Prostate gland (tissue), 2 donors: ENCODE results near the gene CHIC2. TPM values are rescaled to one million over a fixed set of nuclear protein-coding genes. Genes with fewer than 3 reads are reported as not detected.

Experiments used
- DNase-seq: peaks from one replicate; pipeline ENCODE4 v3.0.0-alpha.2; 2019; ENCODE audit warnings: low spot score
- H3K27ac ChIP-seq, 2 donors: fragments of 200-600 bp; sonication (generic); 2 replicates each; pipeline ENCODE4 v1.5.1; 2017 to 2019
- H3K27me3 ChIP-seq: fragments of 200-600 bp; sonication (generic); replicated peaks from 2 replicates; pipeline ENCODE4 v1.5.1; 2019; ENCODE audit not compliant: insufficient read depth
- H3K36me3 ChIP-seq, 2 donors: fragments of 200-600 bp; sonication (generic); 1 replicate in 1 of 2; 2 replicates in 1 of 2; pipeline versions ENCODE4 v1.5.1 to v1.8.1; 2017 to 2019
- H3K4me1 ChIP-seq: fragments of 200-600 bp; sonication (generic); replicated peaks from 2 replicates; pipeline ENCODE4 v1.5.1; 2019
- H3K4me3 ChIP-seq, 2 donors: fragments of 200-600 bp; sonication (generic); 2 replicates each; pipeline ENCODE4 v1.5.1; 2017 to 2019
- H3K9me3 ChIP-seq: fragments of 200-600 bp; sonication (generic); 2 replicates; pipeline ENCODE4 v1.5.1; 2017
- CTCF ChIP-seq, 4 experiments: fragments of 200-600 bp in 2 of 4; fragments of 450-650 bp in 2 of 4; sonication (generic) in 2 of 4; IDR thresholded peaks; 1 replicate in 3 of 4; 2 replicates in 1 of 4; pipeline ENCODE4 v1.5.1; 2016 to 2019; ENCODE audit warnings: antibody characterized with exemption in 4 of 4, mild to moderate bottlenecking in 2 of 4, moderate library complexity in 2 of 4
- POLR2A ChIP-seq: fragments of 450-650 bp; IDR thresholded peaks from one replicate; pipeline ENCODE4 v1.6.1; 2016; ENCODE audit warnings: antibody characterized with exemption, mild to moderate bottlenecking
- POLR2AphosphoS5 ChIP-seq: sonication (generic); formaldehyde crosslinking; IDR thresholded peaks from one replicate; pipeline ENCODE4 v1.6.1; 2017; ENCODE audit warnings: antibody characterized with exemption
- WGBS: methylation state at CpG from one replicate; pipeline ENCODE4 v1.1.5; 2018; 5-methylcytosine and 5-hydroxymethylcytosine counted together
- intact Hi-C: fragments of 100-400 bp; cut with DNase I; formaldehyde crosslinking; loops from one replicate; pipeline ENCODE4 v1.14.2; 2022
- total RNA-seq, 2 donors: library from RNA; depleted of rRNA; stranded (reverse); fragments of >200 nt; gene quantifications; one replicate each; pipeline ENCODE4 v1.1.0, GENCODE V29; 2016

The CHIC2 gene
- total RNA-seq, 2 donors from 2014 or later: 38.7 to 84.8 TPM

GRCh38 chr4:54089875-54090274 lies 25.5 kb upstream of the CHIC2 start:
- 96% methylated on average over 1 of the region's 1 CpG for WGBS
- no peaks in the 10 kb centered on the region for H3K4me1 ChIP-seq
- peaks cover 12% of the 10 kb centered on the region for H3K27me3 ChIP-seq
- TF ChIP-seq CTCF (IDR thresholded peaks at IDR 0.05): no peak
- TF ChIP-seq POLR2AphosphoS5: no peak
- TF ChIP-seq POLR2A: no peak
- no peak overlapping the region for H3K27ac ChIP-seq
- no peaks in the 10 kb centered on the region for H3K9me3 ChIP-seq
- no peak overlapping the region for H3K4me3 ChIP-seq
- intact Hi-C loops: no loop called here
- H3K36me3 ChIP-seq: no peaks in the 10 kb centered on the region
- no peak for DNase-seq

GRCh38 chr4:54085284-54085683 lies 20.9 kb upstream of the CHIC2 start:
- intact Hi-C loops: no loop called here
- Histone ChIP-seq H3K4me3 (no peak overlapping the region), H3K4me1 (no peaks in the 10 kb centered on the region), H3K27me3 (no peaks in the 10 kb centered on the region), H3K36me3 (no peaks in the 10 kb centered on the region), H3K27ac (no peak overlapping the region), H3K9me3 (no peaks in the 10 kb centered on the region)
- 87% methylated on average over 3 of the region's 3 CpGs for WGBS
- TF ChIP-seq POLR2A (no peak), POLR2AphosphoS5 (no peak), CTCF (IDR thresholded peaks at IDR 0.05) (no peak)
- DNase-seq: no peak

GRCh38 chr4:54082168-54082567 lies 17.8 kb upstream of the CHIC2 start:
- Histone ChIP-seq H3K9me3 (no peaks in the 10 kb centered on the region), H3K27me3 (no peaks in the 10 kb centered on the region), H3K27ac (no peak overlapping the region), H3K4me3 (no peak overlapping the region), H3K36me3 (no peaks in the 10 kb centered on the region), H3K4me1 (no peaks in the 10 kb centered on the region)
- no peak for TF ChIP-seq POLR2AphosphoS5
- no peak for TF ChIP-seq POLR2A
- TF ChIP-seq CTCF (IDR thresholded peaks at IDR 0.05): no peak
- DNase-seq: no peak
- intact Hi-C loops: no loop called here
- 65% methylated on average over 1 of the region's 1 CpG for WGBS

- Histone ChIP-seq H3K4me3 (no peak overlapping the region), H3K27me3 (no peaks in the 10 kb centered on the region), H3K4me1 (no peaks in the 10 kb centered on the region), H3K36me3 (no peaks in the 10 kb centered on the region), H3K9me3 (no peaks in the 10 kb centered on the region), H3K27ac (no peak overlapping the region)
- no peak for TF ChIP-seq POLR2AphosphoS5
- TF ChIP-seq CTCF (IDR thresholded peaks at IDR 0.05): no peak
- no peak for TF ChIP-seq POLR2A
- 93% methylated on average over 1 of the region's 1 CpG for WGBS
- no peak for DNase-seq
- intact Hi-C loops: no loop called here
Measured at GRCh38 chr4:54077812-54078211, 13.4 kb upstream of the CHIC2 start.

- no peak overlapping the region for H3K4me3 ChIP-seq
- H3K9me3 ChIP-seq: no peaks in the 10 kb centered on the region
- no peak for DNase-seq
- intact Hi-C loops: no loop called here
- no peaks in the 10 kb centered on the region for H3K36me3 ChIP-seq
- H3K27me3 ChIP-seq: no peaks in the 10 kb centered on the region
- H3K4me1 ChIP-seq: no peaks in the 10 kb centered on the region
- TF ChIP-seq POLR2A: no peak
- no peak for TF ChIP-seq POLR2AphosphoS5
- TF ChIP-seq CTCF (IDR thresholded peaks at IDR 0.05): no peak
- no peak overlapping the region for H3K27ac ChIP-seq
Measured at GRCh38 chr4:54076673-54077072, 12.3 kb upstream of the CHIC2 start.
